Transverse colon (tissue), 4 donors: ENCODE data around the gene ADAMTSL4.

ENCODE experiments used
- POLR2A ChIP-seq: fragments of 450-650 bp; IDR thresholded peaks from one replicate; pipeline ENCODE4 v1.6.1; 2016; ENCODE audit warnings: antibody characterized with exemption, mild to moderate bottlenecking, moderate library complexity
- POLR2AphosphoS5 ChIP-seq, 3 donors: sonication (generic); formaldehyde crosslinking; IDR thresholded peaks; one replicate each; pipeline ENCODE4 v1.6.1; 2016; ENCODE audit warnings: antibody characterized with exemption in 3 of 3
- TF ChIP-seq, protein P1 (sequence below), 5 experiments: fragments of 200-600 bp in 3 of 5; fragments of 450-650 bp in 2 of 5; sonication (generic) in 3 of 5; IDR thresholded peaks; 1 replicate in 2 of 5; 2 replicates in 3 of 5; pipeline ENCODE4 v1.5.1; 2016 to 2017; ENCODE audit warnings: antibody characterized with exemption in 5 of 5, inconsistent platforms in 3 of 5, mild to moderate bottlenecking in 2 of 5, moderate library complexity in 1 of 5

DNA sequence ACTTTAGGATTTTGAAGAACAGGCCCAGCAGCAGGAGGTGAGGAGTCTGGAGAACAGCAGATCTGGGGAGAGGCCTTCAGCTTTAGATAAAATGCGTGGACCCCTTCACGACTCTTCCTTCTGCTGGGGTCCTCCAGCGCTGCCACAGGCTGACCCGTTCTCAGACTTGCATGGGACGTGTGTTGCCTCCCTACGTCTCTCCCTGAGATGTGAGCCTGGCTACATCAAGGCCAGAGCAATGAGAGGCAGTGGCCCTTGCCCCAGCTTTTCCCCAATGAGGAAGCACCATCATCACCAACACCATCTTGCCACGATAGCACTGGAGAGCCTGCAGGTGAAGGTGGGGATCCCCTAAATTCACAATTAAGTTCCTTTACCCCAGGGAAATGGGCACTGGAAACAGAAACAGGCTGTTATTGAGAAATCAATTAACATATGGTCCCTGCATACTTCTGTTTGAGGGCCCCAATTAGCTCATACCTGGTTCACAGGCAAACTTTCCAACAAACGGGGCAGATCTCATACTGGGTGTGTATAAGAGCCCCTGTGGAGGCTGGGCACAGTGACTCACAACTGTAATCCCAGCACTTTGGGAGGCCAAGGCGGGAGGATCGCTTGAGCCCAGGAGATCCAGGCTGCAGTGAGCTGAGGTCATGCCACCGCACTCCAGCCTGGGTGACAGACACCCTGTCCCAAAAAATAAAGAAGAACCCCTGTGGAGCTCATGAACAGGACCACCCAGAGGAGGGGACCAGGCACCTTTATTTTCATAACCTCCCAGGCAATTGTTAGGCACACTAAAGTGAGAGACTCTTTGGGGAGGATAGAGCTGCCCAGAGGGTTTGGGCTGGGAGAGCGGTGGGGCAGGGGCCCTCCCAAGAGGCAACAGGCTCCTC, 12.1 kb upstream of the ADAMTSL4 start:
- TF ChIP-seq POLR2AphosphoS5 (IDR thresholded peaks at IDR 0.05) (no peak), POLR2A (no peak)
- TF ChIP-seq, protein P1, sequence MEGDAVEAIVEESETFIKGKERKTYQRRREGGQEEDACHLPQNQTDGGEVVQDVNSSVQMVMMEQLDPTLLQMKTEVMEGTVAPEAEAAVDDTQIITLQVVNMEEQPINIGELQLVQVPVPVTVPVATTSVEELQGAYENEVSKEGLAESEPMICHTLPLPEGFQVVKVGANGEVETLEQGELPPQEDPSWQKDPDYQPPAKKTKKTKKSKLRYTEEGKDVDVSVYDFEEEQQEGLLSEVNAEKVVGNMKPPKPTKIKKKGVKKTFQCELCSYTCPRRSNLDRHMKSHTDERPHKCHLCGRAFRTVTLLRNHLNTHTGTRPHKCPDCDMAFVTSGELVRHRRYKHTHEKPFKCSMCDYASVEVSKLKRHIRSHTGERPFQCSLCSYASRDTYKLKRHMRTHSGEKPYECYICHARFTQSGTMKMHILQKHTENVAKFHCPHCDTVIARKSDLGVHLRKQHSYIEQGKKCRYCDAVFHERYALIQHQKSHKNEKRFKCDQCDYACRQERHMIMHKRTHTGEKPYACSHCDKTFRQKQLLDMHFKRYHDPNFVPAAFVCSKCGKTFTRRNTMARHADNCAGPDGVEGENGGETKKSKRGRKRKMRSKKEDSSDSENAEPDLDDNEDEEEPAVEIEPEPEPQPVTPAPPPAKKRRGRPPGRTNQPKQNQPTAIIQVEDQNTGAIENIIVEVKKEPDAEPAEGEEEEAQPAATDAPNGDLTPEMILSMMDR (IDR thresholded peaks at IDR 0.05) = no peak
